ENCODE measurements around the gene EBP. TPM values are rescaled to one million over a fixed set of nuclear protein-coding genes. Genes with fewer than 3 reads are reported as not detected.
"Not testable (repeated sequence)": the region's sequence is repeated elsewhere in the genome, so short reads cannot be mapped to it uniquely, and the experiment has no call there.

The EBP gene
- polyA plus RNA-seq, 1 experiment, result 36.1 TPM

GRCh38 chrX:48514868-48515460 lies 6.6 kb upstream of the EBP start:
- no peak for DNase-seq (ENCODE audit: low read depth)
- no peak overlapping the region for H3K4me3 ChIP-seq (ENCODE audit: low read depth, low read length)
- H3K27me3 ChIP-seq (ENCODE audit: control insufficient read depth, insufficient read depth, low read length), result no peaks in the 10 kb centered on the region
- CTCF ChIA-PET, result no interaction called here
- H3K36me3 ChIP-seq (ENCODE audit: control insufficient read depth, insufficient read depth, low read length), result peaks cover 1% of the 10 kb centered on the region; the same call in 1 of the 2 replicates
- POLR2A ChIA-PET, result no interaction called here
- TF ChIP-seq CTCF (IDR thresholded peaks at IDR 0.05; ENCODE audit: insufficient read depth, low read depth, low read length), result no peak

GRCh38 chrX:48515842-48516241 lies 5.8 kb upstream of the EBP start:
- ChIA-PET CTCF (no interaction called here), POLR2A (no interaction called here)
- Histone ChIP-seq H3K36me3 (ENCODE audit: control insufficient read depth, insufficient read depth, low read length) (peaks cover 1% of the 10 kb centered on the region; the same call in 1 of the 2 replicates), H3K27me3 (ENCODE audit: control insufficient read depth, insufficient read depth, low read length) (no peaks in the 10 kb centered on the region), H3K4me3 (ENCODE audit: low read depth, low read length) (no peak overlapping the region)
- TF ChIP-seq CTCF (IDR thresholded peaks at IDR 0.05; ENCODE audit: insufficient read depth, low read depth, low read length), result no peak
- no peak for DNase-seq (ENCODE audit: low read depth)

- no peak for TF ChIP-seq CTCF (IDR thresholded peaks at IDR 0.05; ENCODE audit: insufficient read depth, low read depth, low read length)
- no peaks in the 10 kb centered on the region for H3K27me3 ChIP-seq (ENCODE audit: control insufficient read depth, insufficient read depth, low read length)
- POLR2A ChIA-PET, result no interaction called here
- H3K4me3 ChIP-seq (ENCODE audit: low read depth, low read length), result no peak overlapping the region
- peaks cover 1% of the 10 kb centered on the region; the same call in 1 of the 2 replicates for H3K36me3 ChIP-seq (ENCODE audit: control insufficient read depth, insufficient read depth, low read length)
- CTCF ChIA-PET, result no interaction called here
- DNase-seq (ENCODE audit: low read depth), result no peak
Observed at GRCh38 chrX:48516285-48516684, 5.3 kb upstream of the EBP start.

GRCh38 chrX:48516987-48517386 lies 4.6 kb upstream of the EBP start:
- Histone ChIP-seq H3K27me3 (ENCODE audit: control insufficient read depth, insufficient read depth, low read length) (no peaks in the 10 kb centered on the region), H3K4me3 (ENCODE audit: low read depth, low read length) (no peak overlapping the region), H3K36me3 (ENCODE audit: control insufficient read depth, insufficient read depth, low read length) (peaks cover 1% of the 10 kb centered on the region; the same call in 1 of the 2 replicates)
- no peak for TF ChIP-seq CTCF (IDR thresholded peaks at IDR 0.05; ENCODE audit: insufficient read depth, low read depth, low read length)
- ChIA-PET CTCF (no interaction called here), POLR2A (no interaction called here)
- no peak for DNase-seq (ENCODE audit: low read depth)

- DNase-seq (ENCODE audit: low read depth); CTCF ChIA-PET; H3K27me3 ChIP-seq (ENCODE audit: control insufficient read depth, insufficient read depth, low read length); H3K4me3 ChIP-seq (ENCODE audit: low read depth, low read length); POLR2A ChIA-PET; H3K36me3 ChIP-seq (ENCODE audit: control insufficient read depth, insufficient read depth, low read length): not testable (repeated sequence)
Observed at GRCh38 chrX:48519481-48519880, 2.1 kb upstream of the EBP start.

GRCh38 chrX:48520455-48520854 lies 1.2 kb upstream of the EBP start:
- H3K27me3 ChIP-seq (ENCODE audit: control insufficient read depth, insufficient read depth, low read length), result no peaks in the 10 kb centered on the region
- CTCF ChIA-PET, result interaction anchor here (0.6 kb wide), 1 partner anchor 432 kb away, joined by 3 read pairs; no protein-coding TSS in a partner anchor
- H3K4me3 ChIP-seq (ENCODE audit: low read depth, low read length), result no peak overlapping the region
- no peak for TF ChIP-seq CTCF (IDR thresholded peaks at IDR 0.05; ENCODE audit: insufficient read depth, low read depth, low read length)
- POLR2A ChIA-PET, result no interaction called here
- DNase-seq (ENCODE audit: low read depth), result no peak
- no peaks in the 10 kb centered on the region for H3K36me3 ChIP-seq (ENCODE audit: control insufficient read depth, insufficient read depth, low read length)

Measured in BJ (cell line).